Stimulated activated CD8-positive, alpha-beta memory T cell treated with anti-CD3 and anti-CD28 coated beads, Interleukin-12 subunit alpha, Interleukin-12 subunit beta, amount 100 ng/mL, for 1 hour (primary cell): Measurements from ENCODE around the gene TCF3.

Experiments
- DNase-seq: peaks from one replicate; pipeline ENCODE4 v3.0.0-alpha.2; 2020; ENCODE audit warnings: low read depth

The TCF3 gene

DNA sequence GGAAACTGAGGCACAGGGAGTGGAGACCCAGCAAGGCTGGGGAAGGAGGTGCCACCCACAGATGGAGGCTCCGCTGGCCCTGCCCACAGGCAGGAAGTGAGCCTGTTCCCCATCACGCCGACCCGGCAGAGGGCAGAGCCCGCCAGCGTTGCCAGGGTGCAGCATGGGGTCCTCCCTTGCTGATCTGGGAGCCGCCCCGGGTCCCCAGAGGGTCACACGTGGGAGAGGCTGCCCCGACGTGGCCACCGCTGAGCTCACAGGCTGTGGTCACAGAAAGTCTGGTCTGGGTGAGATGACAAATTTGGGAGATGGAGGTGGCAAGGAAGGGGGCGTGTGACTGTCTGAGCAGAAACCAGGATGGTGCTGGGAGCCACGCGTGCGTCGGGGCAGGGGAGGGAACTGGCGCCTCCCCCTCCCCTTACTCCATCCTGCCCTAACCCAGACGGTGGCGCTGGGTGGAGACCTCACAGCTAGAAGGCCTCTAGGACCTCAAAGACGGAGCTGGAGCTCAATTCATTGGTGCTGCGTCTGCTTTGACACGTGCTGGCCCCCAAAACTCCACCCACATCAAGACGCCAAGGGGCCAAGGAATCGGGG lies 92.0 kb downstream of the TCF3 start:
- no peak for DNase-seq
